Osteoblast (primary cell): ENCODE data around the gene UNC45B. TPM values are rescaled to one million over a fixed set of nuclear protein-coding genes. Genes with fewer than 3 reads are reported as not detected.
"Not testable (repeated sequence)": the region's sequence is repeated elsewhere in the genome, so short reads cannot be mapped to it uniquely, and the experiment has no call there.

Experiments
- DNase-seq: peaks from one replicate; pipeline ENCODE4 v3.0.0; 2011; ENCODE audit warnings: low spot score, mixed read lengths; ENCODE audit not compliant: insufficient read length; ENCODE audit errors: missing footprints
- H2AFZ ChIP-seq: 2 replicates; pipeline ENCODE4 v1.6.0; 2011; ENCODE audit warnings: mild to moderate bottlenecking, low read length
- H3K27ac ChIP-seq: 2 replicates; pipeline ENCODE4 v1.5.1; 2011; ENCODE audit warnings: mild to moderate bottlenecking, low read depth, low read length, moderate library complexity
- H3K27me3 ChIP-seq: 2 replicates; pipeline ENCODE4 v1.6.0; 2012; ENCODE audit warnings: mild to moderate bottlenecking, control low read depth, inconsistent platforms, low read length, moderate library complexity; ENCODE audit not compliant: insufficient read depth
- H3K36me3 ChIP-seq: 2 replicates; pipeline ENCODE4 v1.5.1; 2011; ENCODE audit warnings: mild to moderate bottlenecking, low read length, control low read depth, moderate library complexity; ENCODE audit not compliant: insufficient read depth
- H3K4me1 ChIP-seq: 2 replicates; pipeline ENCODE4 v1.5.1; 2011; ENCODE audit warnings: mild to moderate bottlenecking, low read length, control low read depth, moderate library complexity; ENCODE audit not compliant: insufficient read depth
- H3K4me2 ChIP-seq: 2 replicates; pipeline ENCODE4 v1.6.0; 2011; ENCODE audit warnings: mild to moderate bottlenecking, low read length; ENCODE audit not compliant: insufficient read depth
- H3K4me3 ChIP-seq: fragments of 200-600 bp; sonication (generic); 3 replicates; pipeline ENCODE4 v1.5.1; 2012; ENCODE audit warnings: mild to moderate bottlenecking, low read length, inconsistent platforms; ENCODE audit not compliant: insufficient read depth
- H3K79me2 ChIP-seq: 2 replicates; pipeline ENCODE4 v1.6.0; 2012; ENCODE audit warnings: mild to moderate bottlenecking, low read length, control low read depth, inconsistent platforms; ENCODE audit not compliant: insufficient read depth
- H3K9me3 ChIP-seq: 2 replicates; pipeline ENCODE4 v1.5.1; 2011; ENCODE audit warnings: low read depth, low read length, control low read depth
- H4K20me1 ChIP-seq: 2 replicates; pipeline ENCODE4 v1.6.0; 2012; ENCODE audit warnings: mild to moderate bottlenecking, low read length, control low read depth; ENCODE audit not compliant: insufficient read depth
- total RNA-seq: library from RNA; depleted of rRNA; stranded (reverse); fragments of >200 nt; gene quantifications from 2 replicates; pipeline ENCODE4 v1.2.3, GENCODE V29; 2012
- TF ChIP-seq, protein P1 (sequence below): IDR thresholded peaks from 2 replicates; pipeline ENCODE4 v1.5.1; 2011; ENCODE audit warnings: mild to moderate bottlenecking, low read depth, low read length, moderate library complexity; ENCODE audit errors: extremely low read depth

UNC45B gene
- total RNA-seq, 1 donor: not detected

DNA sequence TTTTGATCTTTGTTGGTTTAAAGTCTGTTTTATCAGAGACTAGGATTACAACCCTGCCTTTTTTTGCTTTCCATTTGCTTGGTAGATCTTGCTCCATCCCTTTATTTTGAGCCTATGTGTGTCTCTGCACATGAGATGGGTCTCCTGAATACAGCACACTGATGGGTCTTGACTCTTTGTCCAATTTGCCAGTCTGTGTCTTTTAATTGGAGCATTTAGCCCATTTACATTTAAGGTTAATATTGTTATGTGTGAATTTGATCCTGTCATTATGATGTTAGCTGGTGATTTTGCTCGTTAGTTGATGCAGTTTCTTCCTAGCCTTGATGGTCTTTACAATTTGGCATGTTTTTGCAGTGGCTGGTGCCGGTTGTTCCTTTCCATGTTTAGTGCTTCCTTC is 55.0 kb downstream of the UNC45B start:
- not testable (repeated sequence) for H3K4me1 ChIP-seq, H3K4me3 ChIP-seq, H2AFZ ChIP-seq, H3K79me2 ChIP-seq, H3K27ac ChIP-seq, H3K9me3 ChIP-seq, H3K4me2 ChIP-seq, DNase-seq, H3K27me3 ChIP-seq, H3K36me3 ChIP-seq, H4K20me1 ChIP-seq

- Histone ChIP-seq H3K36me3 (no peaks in the 10 kb centered on the region), H2AFZ (no peak overlapping the region), H3K27me3 (peaks cover 3% of the 10 kb centered on the region), H3K4me3 (no peak overlapping the region), H3K4me2 (no peak overlapping the region), H4K20me1 (no peaks in the 10 kb centered on the region), H3K9me3 (no peaks in the 10 kb centered on the region), H3K27ac (no peak overlapping the region), H3K79me2 (no peaks in the 10 kb centered on the region), H3K4me1 (no peaks in the 10 kb centered on the region)
- DNase-seq: no peak
- TF ChIP-seq, protein P1, sequence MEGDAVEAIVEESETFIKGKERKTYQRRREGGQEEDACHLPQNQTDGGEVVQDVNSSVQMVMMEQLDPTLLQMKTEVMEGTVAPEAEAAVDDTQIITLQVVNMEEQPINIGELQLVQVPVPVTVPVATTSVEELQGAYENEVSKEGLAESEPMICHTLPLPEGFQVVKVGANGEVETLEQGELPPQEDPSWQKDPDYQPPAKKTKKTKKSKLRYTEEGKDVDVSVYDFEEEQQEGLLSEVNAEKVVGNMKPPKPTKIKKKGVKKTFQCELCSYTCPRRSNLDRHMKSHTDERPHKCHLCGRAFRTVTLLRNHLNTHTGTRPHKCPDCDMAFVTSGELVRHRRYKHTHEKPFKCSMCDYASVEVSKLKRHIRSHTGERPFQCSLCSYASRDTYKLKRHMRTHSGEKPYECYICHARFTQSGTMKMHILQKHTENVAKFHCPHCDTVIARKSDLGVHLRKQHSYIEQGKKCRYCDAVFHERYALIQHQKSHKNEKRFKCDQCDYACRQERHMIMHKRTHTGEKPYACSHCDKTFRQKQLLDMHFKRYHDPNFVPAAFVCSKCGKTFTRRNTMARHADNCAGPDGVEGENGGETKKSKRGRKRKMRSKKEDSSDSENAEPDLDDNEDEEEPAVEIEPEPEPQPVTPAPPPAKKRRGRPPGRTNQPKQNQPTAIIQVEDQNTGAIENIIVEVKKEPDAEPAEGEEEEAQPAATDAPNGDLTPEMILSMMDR: no peak
Observed at GRCh38 chr17:35210741-35211140, 63.1 kb downstream of the UNC45B start.

DNA sequence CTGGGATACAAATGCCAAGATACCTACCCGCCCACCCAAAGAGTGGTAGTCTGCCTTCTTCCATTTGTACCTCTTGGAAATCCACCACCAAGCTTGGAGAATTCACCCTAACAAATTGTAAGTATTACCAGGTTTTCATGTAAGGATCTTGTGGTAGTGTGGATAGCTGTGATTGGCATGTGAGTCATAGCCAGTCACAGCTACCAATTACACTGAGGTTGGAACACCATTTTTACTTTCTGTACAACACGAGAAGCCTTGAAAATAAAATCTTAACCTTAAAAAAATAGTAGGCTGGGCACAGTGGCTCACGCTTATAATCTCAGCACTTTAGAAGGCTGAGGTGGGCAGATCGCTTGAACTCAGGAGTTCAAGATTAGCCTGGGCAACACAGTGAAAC is 65.1 kb downstream of the UNC45B start:
- no peak for DNase-seq
- no peaks in the 10 kb centered on the region for H3K27me3 ChIP-seq
- H3K27ac ChIP-seq: no peak overlapping the region
- no peaks in the 10 kb centered on the region for H4K20me1 ChIP-seq
- H3K9me3 ChIP-seq: no peaks in the 10 kb centered on the region
- no peak overlapping the region for H3K4me3 ChIP-seq
- H3K79me2 ChIP-seq: no peaks in the 10 kb centered on the region
- H3K4me2 ChIP-seq: no peak overlapping the region
- H2AFZ ChIP-seq: no peak overlapping the region
- no peaks in the 10 kb centered on the region for H3K36me3 ChIP-seq
- H3K4me1 ChIP-seq: no peaks in the 10 kb centered on the region
- TF ChIP-seq, protein P1: no peak

GRCh38 chr17:35213412-35213940 is 65.9 kb downstream of the UNC45B start:
- Histone ChIP-seq H4K20me1 (no peaks in the 10 kb centered on the region), H3K4me3 (no peak overlapping the region), H3K9me3 (no peaks in the 10 kb centered on the region), H3K4me2 (no peak overlapping the region), H2AFZ (no peak overlapping the region), H3K79me2 (no peaks in the 10 kb centered on the region), H3K36me3 (no peaks in the 10 kb centered on the region), H3K4me1 (no peaks in the 10 kb centered on the region), H3K27ac (no peak overlapping the region), H3K27me3 (no peaks in the 10 kb centered on the region)
- TF ChIP-seq, protein P1: no peak
- no peak for DNase-seq
